ENCODE data around the gene STRN.

DNA sequence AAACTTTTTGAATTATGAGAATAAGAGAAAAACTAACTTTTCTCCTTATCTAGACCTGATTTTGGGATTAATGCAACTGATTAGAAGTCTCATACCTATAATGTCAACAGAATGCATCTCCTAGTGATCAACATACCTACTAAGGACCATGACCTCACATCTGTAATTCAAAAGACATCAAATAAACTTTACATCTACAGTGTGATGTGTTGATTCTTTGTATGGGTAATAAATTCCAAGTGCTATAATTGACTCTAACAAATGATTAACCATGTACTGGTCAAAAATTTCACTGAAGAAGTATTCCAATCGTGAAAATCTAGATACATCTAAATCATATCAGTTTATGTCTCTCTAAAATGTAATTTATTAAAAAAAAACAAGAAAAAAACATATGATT is 84.5 kb downstream of the STRN start:
- TF ChIP-seq CTCF (conservative IDR thresholded peaks at IDR 0.05 in 1 of 2, IDR thresholded peaks at IDR 0.05 in 1 of 2; ENCODE audit: low read depth in 1 of 2, low read length in 2 of 2) = no peak
- TF ChIP-seq EZH2 (IDR thresholded peaks at IDR 0.05; ENCODE audit: low read length, missing control alignments) = no peak
